Articular chondrocyte of knee joint (primary cell): ENCODE measurements around the gene SYCE1. TPM values are rescaled to one million over a fixed set of nuclear protein-coding genes. Genes with fewer than 3 reads are reported as not detected.

ENCODE experiments used
- total RNA-seq: library from RNA; depleted of rRNA; stranded (reverse); fragments of >200 nt; gene quantifications from 2 replicates; pipeline ENCODE4 v1.2.3, GENCODE V29; 2012

Gene SYCE1, protein sequence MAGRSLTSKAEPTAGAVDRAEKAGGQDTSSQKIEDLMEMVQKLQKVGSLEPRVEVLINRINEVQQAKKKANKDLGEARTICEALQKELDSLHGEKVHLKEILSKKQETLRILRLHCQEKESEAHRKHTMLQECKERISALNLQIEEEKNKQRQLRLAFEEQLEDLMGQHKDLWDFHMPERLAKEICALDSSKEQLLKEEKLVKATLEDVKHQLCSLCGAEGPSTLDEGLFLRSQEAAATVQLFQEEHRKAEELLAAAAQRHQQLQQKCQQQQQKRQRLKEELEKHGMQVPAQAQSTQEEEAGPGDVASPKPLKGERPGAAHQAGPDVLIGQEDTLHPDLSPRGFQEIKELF
- not detected in 2 replicates for total RNA-seq

DNA sequence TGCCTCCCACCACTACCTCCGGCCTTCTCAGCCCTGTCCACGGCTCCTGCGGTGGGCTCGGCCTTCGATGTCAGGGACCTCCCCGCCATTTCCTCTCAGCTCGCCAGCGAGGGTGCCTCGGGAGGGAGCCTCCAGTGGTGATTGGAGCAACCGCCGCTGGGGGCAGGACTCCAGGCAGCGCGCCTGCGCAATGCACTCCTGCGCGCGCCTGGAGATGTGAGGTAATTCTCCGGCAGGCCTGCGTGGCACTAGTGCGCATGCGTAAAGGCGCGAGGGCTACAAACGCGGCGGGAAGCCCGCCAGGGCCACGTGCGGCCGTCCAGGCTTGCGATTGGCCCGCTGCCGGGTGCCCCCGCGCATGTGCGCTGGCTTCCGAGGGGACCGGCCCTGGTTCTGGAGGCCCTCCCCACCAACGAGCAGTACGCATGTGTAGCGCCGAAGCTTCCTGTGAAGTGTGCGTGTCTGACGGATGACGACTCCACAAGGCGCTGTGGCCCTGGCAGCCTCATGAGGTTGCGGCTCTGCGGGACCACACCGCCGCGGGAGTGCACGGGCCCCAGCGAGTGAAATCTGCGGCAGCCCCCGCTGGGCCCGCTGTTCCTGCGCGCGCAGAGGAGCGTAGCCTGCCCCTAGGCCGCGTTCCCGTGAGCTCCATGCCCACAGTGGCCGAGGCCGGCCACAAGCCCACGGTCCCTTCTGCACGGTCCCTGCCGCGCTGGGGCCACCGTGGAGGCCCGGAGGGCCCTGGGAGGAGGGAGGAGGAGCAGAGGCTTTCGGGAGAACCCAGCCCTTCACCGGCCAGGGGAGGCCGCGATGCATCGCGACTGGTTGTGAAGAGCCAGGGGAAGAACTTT is at the start of gene SYCE1:
SYCE1 (minus strand) TSS at position 143 of the 854 bp plus-strand sequence; CDS start at position 89, 54 bp downstream.

DNA sequence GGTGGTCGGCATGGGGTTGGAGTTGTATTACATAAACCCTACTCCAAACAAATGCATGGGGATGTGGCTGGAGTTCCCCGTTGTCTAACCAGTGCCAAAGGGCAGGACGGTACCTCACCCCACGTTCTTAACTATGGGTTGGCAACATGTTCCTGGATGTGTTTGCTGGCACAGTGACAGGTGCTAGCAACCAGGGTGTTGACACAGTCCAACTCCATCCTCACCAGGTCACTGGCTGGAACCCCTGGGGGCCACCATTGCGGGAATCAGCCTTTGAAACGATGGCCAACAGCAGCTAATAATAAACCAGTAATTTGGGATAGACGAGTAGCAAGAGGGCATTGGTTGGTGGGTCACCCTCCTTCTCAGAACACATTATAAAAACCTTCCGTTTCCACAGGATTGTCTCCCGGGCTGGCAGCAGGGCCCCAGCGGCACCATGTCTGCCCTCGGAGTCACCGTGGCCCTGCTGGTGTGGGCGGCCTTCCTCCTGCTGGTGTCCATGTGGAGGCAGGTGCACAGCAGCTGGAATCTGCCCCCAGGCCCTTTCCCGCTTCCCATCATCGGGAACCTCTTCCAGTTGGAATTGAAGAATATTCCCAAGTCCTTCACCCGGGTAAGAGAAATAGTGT is 38.3 kb downstream of the SYCE1 start, which contains the start of gene CYP2E1:
CYP2E1 (plus strand) TSS at position 407 of the 632 bp plus-strand sequence; CDS start at position 440, 33 bp downstream.

Other genes with a start within 250 kb of the SYCE1 start
- not detected in 2 replicates for gene CALY, start 228.7 kb downstream of the SYCE1 start, total RNA-seq
- gene PRAP1, start 218.2 kb downstream of the SYCE1 start, total RNA-seq: not detected in 2 replicates
- 10.4 and 20.8 TPM in 2 replicates for gene FUOM, start 207.6 kb downstream of the SYCE1 start, total RNA-seq
- gene ECHS1, start 192.2 kb downstream of the SYCE1 start, total RNA-seq: 51.8 and 52.0 TPM in 2 replicates
- 4.2 and 4.4 TPM in 2 replicates for gene PAOX, start 186.3 kb downstream of the SYCE1 start, total RNA-seq
- gene MTG1, start 171.4 kb downstream of the SYCE1 start, total RNA-seq: 29.1 and 29.4 TPM in 2 replicates
- gene SPRN, start 141.0 kb downstream of the SYCE1 start, total RNA-seq: 0.11 and 0.13 TPM in 2 replicates
- gene SCART1, start 111.6 kb downstream of the SYCE1 start, total RNA-seq: 3.3 and 3.4 TPM in 2 replicates
- 1.6 TPM in 2 replicates for gene CYP2E1, start 38.2 kb downstream of the SYCE1 start, total RNA-seq
- not detected in 2 replicates for gene FRG2B, start 61.2 kb upstream of the SYCE1 start, total RNA-seq